SH-SY5Y (cell line): ENCODE data around the gene GAS1.

Source experiments
- GATA2 ChIP-seq: IDR thresholded peaks from 2 replicates; pipeline ENCODE4 v1.6.1; 2011; ENCODE audit warnings: mild to moderate bottlenecking, low read depth, low read length
- GATA3 ChIP-seq: IDR thresholded peaks from 2 replicates; pipeline ENCODE4 v1.6.1; 2011; ENCODE audit warnings: low read depth, mild to moderate bottlenecking, low read length, moderate library complexity

- no peak for TF ChIP-seq GATA3
- no peak for TF ChIP-seq GATA2
Measured at GRCh38 chr9:86991077-86991476, 43.8 kb upstream of the GAS1 start.
